ENCODE results near the gene EPS15.
"Not testable (repeated sequence)": the region's sequence is repeated elsewhere in the genome, so short reads cannot be mapped to it uniquely, and the experiment has no call there.

Gene EPS15

DNA sequence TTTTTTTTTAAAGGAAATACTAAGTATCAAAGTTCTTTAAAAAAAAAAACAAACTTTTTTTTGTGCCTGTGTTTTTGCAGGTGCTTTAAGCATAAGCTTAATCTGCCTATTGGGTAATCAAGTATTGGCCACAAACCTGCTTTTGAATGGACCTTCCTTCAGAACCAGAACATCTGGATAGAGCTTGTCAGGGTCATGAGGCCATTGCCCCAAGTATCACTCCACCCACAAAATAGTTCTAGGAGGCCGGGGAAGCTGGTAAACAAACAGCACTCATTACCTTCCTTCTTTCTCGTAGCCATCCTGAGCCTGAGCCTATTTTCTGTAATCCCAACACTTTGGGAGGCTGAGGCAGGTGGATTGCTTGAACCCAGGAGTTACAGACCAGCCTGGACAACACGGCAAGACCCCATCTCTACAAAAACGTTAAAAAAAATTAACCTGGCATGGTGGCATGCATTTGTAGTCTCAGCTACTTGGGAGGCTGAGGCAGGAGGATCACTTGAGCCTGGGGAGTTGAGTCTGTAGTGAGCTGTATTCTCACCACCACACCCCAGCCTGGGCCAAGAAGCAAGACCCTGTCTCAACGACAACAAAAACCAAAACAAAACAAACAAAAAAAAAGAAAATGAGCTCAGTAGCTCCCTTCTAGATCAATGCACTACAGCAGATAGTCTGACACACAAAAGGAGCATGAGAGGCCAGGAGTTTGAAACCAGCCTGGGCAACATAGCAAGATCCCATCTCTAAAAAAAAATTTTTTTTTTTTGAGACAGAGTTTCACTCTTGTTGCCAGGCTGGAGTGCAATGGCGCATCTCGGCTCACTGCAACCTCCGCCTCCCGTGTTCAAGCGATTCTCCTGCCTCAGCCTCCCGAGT, 34.1 kb upstream of the EPS15 start:
- Mint-ChIP-seq H3K4me3 (no peak overlapping the region), H3K4me1 (peaks cover 12% of the 10 kb centered on the region), H3K27me3 (no peaks in the 10 kb centered on the region), H3K9me3 (no peaks in the 10 kb centered on the region), H3K27ac (no peak overlapping the region), H3K36me3 (no peaks in the 10 kb centered on the region)

GRCh38 chr1:51551848-51552296, 32.8 kb upstream of the EPS15 start:
- Mint-ChIP-seq H3K9me3 (no peaks in the 10 kb centered on the region), H3K27me3 (no peaks in the 10 kb centered on the region), H3K4me3 (no peak overlapping the region), H3K36me3 (no peaks in the 10 kb centered on the region), H3K27ac (no peak overlapping the region), H3K4me1 (peaks cover 12% of the 10 kb centered on the region)

DNA sequence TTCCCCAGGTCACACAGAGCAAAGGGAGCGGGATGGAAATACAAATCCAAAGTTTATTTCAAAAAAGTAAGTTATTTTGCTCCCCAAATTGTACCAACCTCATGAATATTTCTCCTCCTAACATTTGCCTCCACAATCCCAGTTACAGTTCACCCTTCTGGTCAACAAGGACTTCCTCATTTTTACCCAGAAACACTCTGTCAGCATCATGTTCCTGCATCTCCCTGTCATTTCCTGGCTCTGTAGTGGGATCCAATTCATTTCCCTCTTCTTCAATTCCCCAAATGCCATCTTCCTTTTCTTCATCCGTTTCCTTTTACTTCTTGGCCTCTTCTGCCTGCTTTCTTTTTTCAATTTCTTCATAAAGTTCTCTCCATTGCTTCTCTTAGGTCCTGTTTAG, 32.0 kb upstream of the EPS15 start:
- Mint-ChIP-seq H3K36me3 (no peaks in the 10 kb centered on the region), H3K4me3 (no peak overlapping the region), H3K27me3 (no peaks in the 10 kb centered on the region), H3K9me3 (no peaks in the 10 kb centered on the region), H3K27ac (no peak overlapping the region), H3K4me1 (peaks cover 12% of the 10 kb centered on the region)

GRCh38 chr1:51549901-51550300, 30.8 kb upstream of the EPS15 start:
- H3K9me3 Mint-ChIP-seq, result no peaks in the 10 kb centered on the region
- no peaks in the 10 kb centered on the region for H3K27me3 Mint-ChIP-seq
- H3K36me3 Mint-ChIP-seq, result no peaks in the 10 kb centered on the region
- H3K4me1 Mint-ChIP-seq, result peaks cover 12% of the 10 kb centered on the region
- no peak overlapping the region for H3K4me3 Mint-ChIP-seq
- H3K27ac Mint-ChIP-seq, result no peak overlapping the region

GRCh38 chr1:51549016-51549619, 30.1 kb upstream of the EPS15 start:
- no peaks in the 10 kb centered on the region for H3K27me3 Mint-ChIP-seq

DNA sequence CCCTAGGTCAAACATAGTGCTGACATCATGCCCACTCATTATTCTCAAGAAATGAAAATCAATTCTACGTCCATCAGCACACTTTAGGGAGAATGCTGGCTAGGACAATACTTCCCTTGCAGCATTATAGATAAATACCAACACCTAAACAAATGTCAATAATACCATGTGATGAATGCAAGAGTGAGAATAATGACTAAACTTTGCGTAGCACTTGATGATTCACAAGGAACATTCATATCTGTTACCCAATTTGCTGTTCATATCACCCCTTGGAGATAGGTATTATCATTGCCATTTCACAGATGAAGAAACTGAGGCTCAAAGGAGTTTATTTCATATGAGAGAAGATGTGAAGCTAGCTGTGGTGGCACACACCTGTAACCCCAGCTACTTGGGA, 24.8 kb upstream of the EPS15 start:
- Mint-ChIP-seq H3K27ac (no peak overlapping the region), H3K27me3 (no peaks in the 10 kb centered on the region), H3K9me3 (no peaks in the 10 kb centered on the region), H3K4me3 (no peak overlapping the region), H3K4me1 (peaks cover 22% of the 10 kb centered on the region), H3K36me3 (no peaks in the 10 kb centered on the region)

More at GRCh38 chr1:51549016-51549619, 30.1 kb upstream of the EPS15 start:
- no peaks in the 10 kb centered on the region for H3K9me3 Mint-ChIP-seq
- H3K27ac Mint-ChIP-seq, result peak overlapping the region; percentile 62
- H3K4me1 Mint-ChIP-seq, result peaks cover 12% of the 10 kb centered on the region
- H3K36me3 Mint-ChIP-seq, result no peaks in the 10 kb centered on the region
- no peak overlapping the region for H3K4me3 Mint-ChIP-seq

GRCh38 chr1:51542158-51542953, 23.3 kb upstream of the EPS15 start:
- Mint-ChIP-seq H3K4me3 (no peak overlapping the region), H3K9me3 (no peaks in the 10 kb centered on the region), H3K36me3 (no peaks in the 10 kb centered on the region), H3K27me3 (no peaks in the 10 kb centered on the region), H3K4me1 (peaks cover 16% of the 10 kb centered on the region), H3K27ac (peak overlapping the region; percentile 3)

- H3K27me3 Mint-ChIP-seq, result no peaks in the 10 kb centered on the region
- peaks cover 16% of the 10 kb centered on the region for H3K4me1 Mint-ChIP-seq
- no peak overlapping the region for H3K27ac Mint-ChIP-seq
- peak overlapping the region; percentile 0 for H3K4me3 Mint-ChIP-seq
- H3K9me3 Mint-ChIP-seq, result no peaks in the 10 kb centered on the region
- H3K36me3 Mint-ChIP-seq, result no peaks in the 10 kb centered on the region
Observed at GRCh38 chr1:51541313-51542050, 22.4 kb upstream of the EPS15 start.

- H3K9me3 Mint-ChIP-seq, result no peaks in the 10 kb centered on the region
- no peaks in the 10 kb centered on the region for H3K36me3 Mint-ChIP-seq
- no peak overlapping the region for H3K4me3 Mint-ChIP-seq
- H3K4me1 Mint-ChIP-seq, result peaks cover 12% of the 10 kb centered on the region
- H3K27me3 Mint-ChIP-seq, result no peaks in the 10 kb centered on the region
- no peak overlapping the region for H3K27ac Mint-ChIP-seq
Observed at GRCh38 chr1:51537568-51537967, 18.5 kb upstream of the EPS15 start.

DNA sequence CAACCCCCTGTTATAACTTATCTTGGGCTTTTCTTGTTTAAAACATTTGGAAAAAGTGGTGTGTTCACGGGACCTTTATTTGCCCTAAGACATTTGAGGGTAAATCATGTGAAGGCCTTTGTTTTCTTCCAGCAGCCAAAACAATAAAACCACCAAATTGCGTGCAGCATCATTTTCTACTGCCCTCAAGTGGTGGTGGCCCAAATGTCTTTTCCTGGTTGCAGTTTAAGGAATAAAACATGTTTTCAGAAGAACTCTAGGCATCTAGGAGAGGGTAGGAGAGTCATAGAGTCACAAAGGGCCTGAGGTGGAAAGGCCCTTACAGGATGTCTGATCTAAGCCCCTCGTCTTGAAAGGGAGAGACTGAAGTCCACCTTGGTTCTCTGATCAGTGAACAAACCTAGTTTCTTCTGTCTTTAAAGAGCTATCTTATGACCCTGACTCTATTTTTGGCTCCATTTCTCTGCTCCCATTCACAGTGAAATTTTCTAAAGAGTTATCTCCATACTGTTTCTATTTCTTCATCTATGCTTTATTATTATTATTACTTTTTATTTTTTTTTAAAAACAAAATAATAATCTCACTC, 16.0 kb upstream of the EPS15 start:
- Mint-ChIP-seq H3K4me1 (no peaks in the 10 kb centered on the region), H3K27me3 (no peaks in the 10 kb centered on the region), H3K4me3 (no peak overlapping the region), H3K36me3 (no peaks in the 10 kb centered on the region), H3K9me3 (no peaks in the 10 kb centered on the region), H3K27ac (no peak overlapping the region)

- Mint-ChIP-seq H3K4me3 (no peak overlapping the region), H3K4me1 (no peaks in the 10 kb centered on the region), H3K36me3 (no peaks in the 10 kb centered on the region), H3K27ac (no peak overlapping the region), H3K27me3 (no peaks in the 10 kb centered on the region), H3K9me3 (no peaks in the 10 kb centered on the region)
Observed at GRCh38 chr1:51534447-51534846, 15.4 kb upstream of the EPS15 start.

DNA sequence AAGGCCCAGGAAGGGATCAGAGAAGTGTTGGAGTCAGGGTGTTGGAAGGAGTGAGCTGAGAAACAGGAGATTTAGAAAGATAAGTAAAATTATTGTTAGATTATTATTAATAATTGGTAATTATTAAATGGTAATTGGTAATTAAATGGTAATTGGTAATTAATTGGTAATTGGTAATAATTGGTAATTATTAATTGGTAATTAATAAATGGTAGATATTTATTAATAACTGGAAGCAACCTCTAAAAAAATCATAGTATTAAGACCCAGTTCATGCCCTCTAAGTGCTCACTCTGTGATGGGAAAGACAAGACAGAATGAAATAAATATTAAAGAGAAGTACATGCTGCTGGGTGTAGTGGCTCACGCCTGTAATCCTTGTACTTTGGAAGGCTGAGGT, 13.8 kb upstream of the EPS15 start:
- Mint-ChIP-seq H3K4me3 (no peak overlapping the region), H3K36me3 (no peaks in the 10 kb centered on the region), H3K9me3 (no peaks in the 10 kb centered on the region), H3K27ac (no peak overlapping the region), H3K27me3 (no peaks in the 10 kb centered on the region), H3K4me1 (no peaks in the 10 kb centered on the region)

GRCh38 chr1:51530447-51530846, 11.4 kb upstream of the EPS15 start:
- H3K27me3 Mint-ChIP-seq, H3K27ac Mint-ChIP-seq, H3K9me3 Mint-ChIP-seq, H3K4me3 Mint-ChIP-seq, H3K36me3 Mint-ChIP-seq, H3K4me1 Mint-ChIP-seq: not testable (repeated sequence)

DNA sequence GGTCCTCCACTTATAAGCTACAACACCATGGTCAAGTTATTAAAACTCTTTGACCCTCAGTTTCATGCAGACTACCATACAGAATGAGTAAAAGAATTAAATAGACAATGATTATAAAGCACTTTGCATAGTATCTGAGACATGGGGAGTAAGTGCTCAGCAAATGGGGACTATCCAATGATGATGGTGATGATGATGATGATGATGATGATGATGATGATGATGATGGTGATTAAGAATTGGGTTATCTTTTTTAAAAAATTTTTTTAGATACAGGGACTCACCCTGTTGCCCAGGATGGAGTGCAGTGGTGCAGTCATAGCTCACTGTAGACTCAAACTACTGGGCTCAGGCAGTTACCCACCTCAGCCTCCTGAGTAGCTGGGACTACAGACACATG, 8.1 kb upstream of the EPS15 start:
- no peaks in the 10 kb centered on the region for H3K27me3 Mint-ChIP-seq
- no peaks in the 10 kb centered on the region for H3K9me3 Mint-ChIP-seq
- no peaks in the 10 kb centered on the region for H3K4me1 Mint-ChIP-seq
- no peak overlapping the region for H3K27ac Mint-ChIP-seq
- H3K36me3 Mint-ChIP-seq, result no peaks in the 10 kb centered on the region
- H3K4me3 Mint-ChIP-seq, result no peak overlapping the region

- Mint-ChIP-seq H3K4me3 (no peak overlapping the region), H3K4me1 (no peaks in the 10 kb centered on the region), H3K27ac (no peak overlapping the region), H3K36me3 (no peaks in the 10 kb centered on the region), H3K27me3 (no peaks in the 10 kb centered on the region), H3K9me3 (no peaks in the 10 kb centered on the region)
Observed at GRCh38 chr1:51526248-51526647, 7.2 kb upstream of the EPS15 start.

All from activated naive CD4-positive, alpha-beta T cell treated with anti-CD3 and anti-CD28 coated beads, Interleukin-2, amount 50 U/mL, for 24 hours (primary cell).